LNCAP (cell line): ENCODE data around the gene LRRIQ3.

Experiments
- TF ChIP-seq, protein P1 (sequence below): fragments of 450-650 bp; IDR thresholded peaks from 2 replicates; pipeline ENCODE4 v1.5.1; 2017; ENCODE audit warnings: mild to moderate bottlenecking

LRRIQ3 gene

GRCh38 chr1:74197657-74198552 lies at the start of gene LRRIQ3, which contains the start of gene FPGT:
Gene LRRIQ3 (minus strand): TSS chr1:74198176. CDS start chr1:74183684, 14,492 bp downstream.
Gene FPGT (plus strand): TSS chr1:74198242. CDS start chr1:74198279, 37 bp downstream.
- TF ChIP-seq, protein P1, sequence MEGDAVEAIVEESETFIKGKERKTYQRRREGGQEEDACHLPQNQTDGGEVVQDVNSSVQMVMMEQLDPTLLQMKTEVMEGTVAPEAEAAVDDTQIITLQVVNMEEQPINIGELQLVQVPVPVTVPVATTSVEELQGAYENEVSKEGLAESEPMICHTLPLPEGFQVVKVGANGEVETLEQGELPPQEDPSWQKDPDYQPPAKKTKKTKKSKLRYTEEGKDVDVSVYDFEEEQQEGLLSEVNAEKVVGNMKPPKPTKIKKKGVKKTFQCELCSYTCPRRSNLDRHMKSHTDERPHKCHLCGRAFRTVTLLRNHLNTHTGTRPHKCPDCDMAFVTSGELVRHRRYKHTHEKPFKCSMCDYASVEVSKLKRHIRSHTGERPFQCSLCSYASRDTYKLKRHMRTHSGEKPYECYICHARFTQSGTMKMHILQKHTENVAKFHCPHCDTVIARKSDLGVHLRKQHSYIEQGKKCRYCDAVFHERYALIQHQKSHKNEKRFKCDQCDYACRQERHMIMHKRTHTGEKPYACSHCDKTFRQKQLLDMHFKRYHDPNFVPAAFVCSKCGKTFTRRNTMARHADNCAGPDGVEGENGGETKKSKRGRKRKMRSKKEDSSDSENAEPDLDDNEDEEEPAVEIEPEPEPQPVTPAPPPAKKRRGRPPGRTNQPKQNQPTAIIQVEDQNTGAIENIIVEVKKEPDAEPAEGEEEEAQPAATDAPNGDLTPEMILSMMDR, result no peak

DNA sequence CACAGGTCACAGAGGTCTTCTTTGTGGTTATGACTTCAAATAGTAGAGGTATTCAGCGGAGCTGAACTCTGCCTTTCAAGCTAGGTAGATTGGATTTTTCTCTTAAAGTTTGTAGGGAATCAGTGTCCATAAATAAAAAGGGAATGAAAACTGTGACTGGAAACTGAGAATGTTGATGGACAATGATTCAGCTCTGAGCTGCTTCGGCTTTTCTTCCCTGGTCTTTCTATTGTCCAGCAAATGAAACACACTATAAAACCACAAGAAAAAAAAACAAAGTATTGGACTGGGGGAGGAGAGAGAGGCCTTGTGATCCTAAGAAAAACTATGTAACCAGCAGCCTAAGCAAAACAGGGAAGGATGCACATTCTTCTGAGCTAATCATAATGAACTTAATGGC lies 48.3 kb upstream of the LRRIQ3 start:
- TF ChIP-seq, protein P1, result no peak

GRCh38 chr1:74245168-74245772 lies 47.3 kb upstream of the LRRIQ3 start:
- TF ChIP-seq, protein P1, result no peak

- TF ChIP-seq, protein P1, result no peak
Measured at GRCh38 chr1:74237787-74238186, 39.8 kb upstream of the LRRIQ3 start.

GRCh38 chr1:74237035-74237434 lies 39.1 kb upstream of the LRRIQ3 start:
- TF ChIP-seq, protein P1, result no peak

DNA sequence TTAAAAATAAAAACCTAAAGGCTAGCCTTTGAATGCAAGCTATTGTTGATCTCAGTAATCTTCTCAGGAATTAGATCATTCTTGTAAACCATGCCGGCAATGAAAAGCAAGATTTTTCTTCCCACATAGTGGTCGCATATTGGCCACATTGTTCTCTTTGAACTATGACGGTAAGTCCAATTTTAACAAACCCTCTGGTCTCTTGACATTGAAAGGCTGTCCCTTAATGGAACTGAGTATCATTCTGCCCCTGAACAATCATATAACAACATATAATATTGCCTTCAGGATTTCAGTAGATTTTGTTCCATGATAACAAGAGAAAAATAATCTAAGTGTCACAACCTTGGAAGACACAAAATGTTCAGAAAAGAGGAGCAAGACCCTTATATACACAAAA lies 38.5 kb upstream of the LRRIQ3 start:
- TF ChIP-seq, protein P1, result no peak

DNA sequence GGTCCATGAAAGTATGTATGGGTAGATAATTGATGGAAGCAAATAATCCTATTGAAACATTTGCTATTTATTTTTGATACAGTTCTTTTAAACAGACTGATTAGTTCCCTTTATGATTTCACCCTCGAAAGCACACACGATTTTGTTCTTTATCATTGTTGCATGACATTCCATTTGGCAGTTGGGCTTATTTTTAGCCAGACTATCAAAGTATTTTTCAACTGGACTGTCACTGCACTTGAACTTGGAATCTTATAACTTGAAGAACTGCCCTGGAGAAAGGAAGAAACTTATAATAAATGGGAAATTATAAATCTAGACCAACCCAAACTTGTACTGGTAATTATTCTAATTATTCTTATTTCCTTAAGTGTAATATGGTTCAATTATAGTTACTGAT lies 37.2 kb upstream of the LRRIQ3 start, which contains the start of gene TNNI3K:
TSS of gene TNNI3K (plus strand) at position 235 of the 400 bp plus-strand sequence. CDS start at position 300, 65 bp downstream.
- TF ChIP-seq, protein P1, result no peak
